WTC11 (cell line): ENCODE data around the gene VTI1A.

Source experiments
- CTCF ChIP-seq: fragments of 200-600 bp; IDR thresholded peaks from 2 replicates; pipeline ENCODE4 v1.8.0; 2022; ENCODE audit warnings: antibody characterized with exemption
- JUN ChIP-seq: sonication (generic); formaldehyde crosslinking; IDR thresholded peaks from 2 replicates; pipeline ENCODE4 v1.8.0; 2023; ENCODE audit warnings: mild to moderate bottlenecking, missing genetic modification reagents
- MXD4 ChIP-seq: fragments of 250-450 bp; sonication (Bioruptor Pico); IDR thresholded peaks from 2 replicates; pipeline ENCODE4 v1.8.0; 2021; ENCODE audit warnings: mild to moderate bottlenecking, moderate library complexity, borderline replicate concordance
- NFYB ChIP-seq: sonication (generic); formaldehyde crosslinking; conservative IDR thresholded peaks from 2 replicates; pipeline ENCODE4 v1.8.0; 2022; ENCODE audit warnings: low read depth, missing genetic modification reagents
- TEAD1 ChIP-seq: sonication (generic); formaldehyde crosslinking; IDR thresholded peaks from 2 replicates; pipeline ENCODE4 v1.8.0; 2022; ENCODE audit warnings: mild to moderate bottlenecking, missing genetic modification reagents
- USF2 ChIP-seq: sonication (generic); formaldehyde crosslinking; IDR thresholded peaks from 2 replicates; pipeline ENCODE4 v1.8.1; 2023; ENCODE audit warnings: mild to moderate bottlenecking, missing genetic modification reagents, moderate library complexity
- ZNF396 ChIP-seq: fragments of 250-450 bp; sonication (Bioruptor Pico); IDR thresholded peaks from 2 replicates; pipeline ENCODE4 v1.8.0; 2021; ENCODE audit warnings: mild to moderate bottlenecking, moderate library complexity, borderline replicate concordance

- TF ChIP-seq CTCF (no peak), NFYB (CRISPR knock-in tag) (no peak), TEAD1 (CRISPR knock-in tag) (no peak), ZNF396 (CRISPR knock-in tag) (no peak), MXD4 (CRISPR knock-in tag) (no peak), USF2 (no peak), JUN (CRISPR knock-in tag) (no peak)
Measured at GRCh38 chr10:112765717-112766235, 318.8 kb downstream of the VTI1A start.
